CD8-positive, alpha-beta memory T cell (primary cell): ENCODE results near the gene OR6J1. TPM values are rescaled to one million over a fixed set of nuclear protein-coding genes. Genes with fewer than 3 reads are reported as not detected.
"Not testable (repeated sequence)": the region's sequence is repeated elsewhere in the genome, so short reads cannot be mapped to it uniquely, and the experiment has no call there.

Experiments used
- CTCF ChIA-PET: fragments of 350-600 bp; sonication (Branson Sonifier 250); formaldehyde crosslinking; loops from one replicate; lab custom pipeline; 2021; ENCODE audit warnings: antibody characterized with exemption; lab: Charles Lee
- POLR2A ChIA-PET: fragments of 350-600 bp; sonication (Branson Sonifier 250); formaldehyde crosslinking; loops from one replicate; lab custom pipeline; 2021; ENCODE audit warnings: antibody characterized with exemption; lab: Charles Lee
- DNase-seq, 5 donors: peaks; one replicate each; pipeline versions ENCODE4 v3.0.0 to v3.0.0-alpha.2; 2020 to 2022; ENCODE audit warnings: mixed read lengths in 1 of 5
- H3K27ac ChIP-seq: one replicate; pipeline ENCODE4 v1.7.0; 2013; ENCODE audit warnings: low read depth, mild to moderate bottlenecking, low read length, moderate library complexity
- H3K27me3 ChIP-seq: 2 replicates; pipeline ENCODE4 v1.7.0; 2013; ENCODE audit warnings: low read length, mild to moderate bottlenecking; ENCODE audit not compliant: insufficient read depth, poor library complexity, severe bottlenecking
- H3K36me3 ChIP-seq: 2 replicates; pipeline ENCODE4 v1.7.0; 2013; ENCODE audit warnings: mild to moderate bottlenecking, low read length, moderate library complexity; ENCODE audit not compliant: insufficient read depth
- H3K4me1 ChIP-seq: 2 replicates; pipeline ENCODE4 v1.7.0; 2013; ENCODE audit warnings: mild to moderate bottlenecking, low read length, moderate library complexity; ENCODE audit not compliant: insufficient read depth
- H3K4me3 ChIP-seq: 2 replicates; pipeline ENCODE4 v1.7.0; 2013; ENCODE audit warnings: mild to moderate bottlenecking, low read length
- H3K9me3 ChIP-seq: 2 replicates; pipeline ENCODE4 v1.7.0; 2013; ENCODE audit warnings: mild to moderate bottlenecking, low read length
- H3K27ac Mint-ChIP-seq, 8 donors: one replicate each; pipeline ENCODE4 v1.8.0; 2020 to 2021; ENCODE audit warnings: mixed read lengths in 8 of 8, mild to moderate bottlenecking in 6 of 8, inconsistent platforms in 3 of 8, moderate library complexity in 3 of 8
- H3K27me3 Mint-ChIP-seq, 2 donors: one replicate each; pipeline ENCODE4 v1.8.0; 2020 to 2021; ENCODE audit warnings: mixed read lengths in 2 of 2, mild to moderate bottlenecking in 1 of 2, moderate library complexity in 1 of 2
- H3K36me3 Mint-ChIP-seq, 3 donors: one replicate each; pipeline ENCODE4 v1.8.0; 2020 to 2021; ENCODE audit warnings: mixed read lengths in 3 of 3, inconsistent platforms in 1 of 3, mild to moderate bottlenecking in 1 of 3
- H3K4me1 Mint-ChIP-seq, 3 donors: one replicate each; pipeline ENCODE4 v1.8.0; 2020 to 2021; ENCODE audit warnings: mixed read lengths in 3 of 3, inconsistent platforms in 1 of 3, mild to moderate bottlenecking in 1 of 3
- H3K4me3 Mint-ChIP-seq, 7 donors: one replicate each; pipeline ENCODE4 v1.8.0; 2020 to 2021; ENCODE audit warnings: mixed read lengths in 7 of 7, mild to moderate bottlenecking in 6 of 7, moderate library complexity in 4 of 7, inconsistent platforms in 2 of 7
- H3K9me3 Mint-ChIP-seq, 5 donors: one replicate each; pipeline ENCODE4 v1.8.0; 2020 to 2022; ENCODE audit warnings: mixed read lengths in 5 of 5, mild to moderate bottlenecking in 3 of 5, moderate library complexity in 2 of 5, inconsistent platforms in 1 of 5
- polyA plus RNA-seq: library from polyadenylated mRNA; unstranded; fragments of 300-500 nt; fragmentation: Illumina TruSeq; gene quantifications from one replicate; pipeline ENCODE4 v1.2.3, GENCODE V29; 2021
- total RNA-seq, 2 experiments: library from RNA; stranded (reverse); gene quantifications; one replicate each; pipeline ENCODE4 v1.2.3, GENCODE V29; 2021

The OR6J1 gene
- total and polyA plus RNA-seq, 3 experiments from 2014 or later = not detected

GRCh38 chr14:22678221-22678620 lies 34.1 kb upstream of the OR6J1 start:
- Mint-ChIP-seq H3K4me1 (no peaks in the 10 kb centered on the region), H3K4me3 (no peak overlapping the region), H3K27me3 (peaks cover 35 to 41% of the 10 kb centered on the region in 2 donors), H3K27ac (no peak overlapping the region), H3K9me3 (peaks cover 0 to 1% (median 0%) of the 10 kb centered on the region in 5 donors), H3K36me3 (peaks cover 0 to 6% (median 0%) of the 10 kb centered on the region in 3 donors)
- H3K27me3 ChIP-seq = no peaks in the 10 kb centered on the region
- H3K36me3 ChIP-seq = no peaks in the 10 kb centered on the region
- CTCF ChIA-PET = no interaction called here
- H3K4me1 ChIP-seq = no peaks in the 10 kb centered on the region
- no peak for DNase-seq
- no peak overlapping the region for H3K27ac ChIP-seq
- H3K4me3 ChIP-seq = no peak overlapping the region
- no peaks in the 10 kb centered on the region for H3K9me3 ChIP-seq
- POLR2A ChIA-PET = no interaction called here

- H3K4me1 Mint-ChIP-seq, H3K4me1 ChIP-seq, H3K27ac ChIP-seq, H3K4me3 ChIP-seq, H3K36me3 Mint-ChIP-seq, H3K27me3 ChIP-seq, CTCF ChIA-PET, POLR2A ChIA-PET, H3K9me3 ChIP-seq, H3K4me3 Mint-ChIP-seq, H3K27ac Mint-ChIP-seq, DNase-seq, H3K36me3 ChIP-seq, H3K9me3 Mint-ChIP-seq: not testable (repeated sequence)
- peaks cover 28 to 34% of the 10 kb centered on the region in 2 donors for H3K27me3 Mint-ChIP-seq
Measured at GRCh38 chr14:22677551-22677950, 33.4 kb upstream of the OR6J1 start.

GRCh38 chr14:22671622-22672021 lies 27.5 kb upstream of the OR6J1 start:
- ChIA-PET POLR2A (no interaction called here), CTCF (no interaction called here)
- H3K36me3 ChIP-seq = no peaks in the 10 kb centered on the region
- Mint-ChIP-seq H3K4me1 (no peaks in the 10 kb centered on the region), H3K27ac (no peak overlapping the region), H3K27me3 (peaks cover 4 to 7% of the 10 kb centered on the region in 2 donors), H3K36me3 (peaks cover 0 to 7% (median 0%) of the 10 kb centered on the region in 3 donors), H3K4me3 (no peak overlapping the region), H3K9me3 (peaks cover 0 to 5% (median 0%) of the 10 kb centered on the region in 5 donors)
- H3K4me3 ChIP-seq = no peak overlapping the region
- DNase-seq = no peak
- H3K4me1 ChIP-seq = no peaks in the 10 kb centered on the region
- H3K27ac ChIP-seq = no peak overlapping the region
- no peaks in the 10 kb centered on the region for H3K27me3 ChIP-seq
- no peaks in the 10 kb centered on the region for H3K9me3 ChIP-seq

- Mint-ChIP-seq H3K36me3 (peaks cover 0 to 7% (median 0%) of the 10 kb centered on the region in 3 donors), H3K27ac (no peak overlapping the region), H3K4me3 (no peak overlapping the region), H3K4me1 (no peaks in the 10 kb centered on the region), H3K27me3 (peaks cover 0 to 3% of the 10 kb centered on the region in 2 donors), H3K9me3 (peaks cover 0 to 5% (median 0%) of the 10 kb centered on the region in 5 donors)
- H3K4me1 ChIP-seq = no peaks in the 10 kb centered on the region
- H3K4me3 ChIP-seq = no peak overlapping the region
- no peaks in the 10 kb centered on the region for H3K27me3 ChIP-seq
- CTCF ChIA-PET = no interaction called here
- POLR2A ChIA-PET = no interaction called here
- H3K27ac ChIP-seq = no peak overlapping the region
- no peaks in the 10 kb centered on the region for H3K36me3 ChIP-seq
- no peak for DNase-seq
- no peaks in the 10 kb centered on the region for H3K9me3 ChIP-seq
Measured at GRCh38 chr14:22668863-22669262, 24.7 kb upstream of the OR6J1 start.

GRCh38 chr14:22668417-22668816 lies 24.3 kb upstream of the OR6J1 start:
- Mint-ChIP-seq H3K4me1 (no peaks in the 10 kb centered on the region), H3K4me3 (no peak overlapping the region), H3K9me3 (peaks cover 0 to 5% (median 0%) of the 10 kb centered on the region in 5 donors), H3K27me3 (peaks cover 0 to 3% of the 10 kb centered on the region in 2 donors), H3K27ac (no peak overlapping the region), H3K36me3 (peaks cover 0 to 7% (median 0%) of the 10 kb centered on the region in 3 donors)
- Histone ChIP-seq H3K27me3 (no peaks in the 10 kb centered on the region), H3K27ac (no peak overlapping the region), H3K4me3 (no peak overlapping the region), H3K4me1 (no peaks in the 10 kb centered on the region), H3K9me3 (no peaks in the 10 kb centered on the region), H3K36me3 (no peaks in the 10 kb centered on the region)
- ChIA-PET POLR2A (no interaction called here), CTCF (no interaction called here)
- DNase-seq = no peak

- Mint-ChIP-seq H3K4me3 (no peak overlapping the region), H3K27me3 (peaks cover 0 to 3% of the 10 kb centered on the region in 2 donors), H3K9me3 (peaks cover 0 to 4% (median 0%) of the 10 kb centered on the region in 5 donors), H3K36me3 (peaks cover 0 to 7% (median 0%) of the 10 kb centered on the region in 3 donors), H3K27ac (no peak overlapping the region), H3K4me1 (no peaks in the 10 kb centered on the region)
- Histone ChIP-seq H3K4me1 (no peaks in the 10 kb centered on the region), H3K27ac (no peak overlapping the region), H3K27me3 (no peaks in the 10 kb centered on the region), H3K36me3 (no peaks in the 10 kb centered on the region), H3K9me3 (no peaks in the 10 kb centered on the region), H3K4me3 (no peak overlapping the region)
- no peak for DNase-seq
- CTCF ChIA-PET = no interaction called here
- POLR2A ChIA-PET = no interaction called here
Measured at GRCh38 chr14:22667881-22668280, 23.7 kb upstream of the OR6J1 start.

- Mint-ChIP-seq H3K9me3 (no peaks in the 10 kb centered on the region), H3K36me3 (no peaks in the 10 kb centered on the region), H3K4me3 (no peak overlapping the region), H3K27me3 (peaks cover 0 to 3% of the 10 kb centered on the region in 2 donors), H3K4me1 (no peaks in the 10 kb centered on the region), H3K27ac (no peak overlapping the region)
- H3K36me3 ChIP-seq = no peaks in the 10 kb centered on the region
- POLR2A ChIA-PET = no interaction called here
- no peaks in the 10 kb centered on the region for H3K27me3 ChIP-seq
- no peak overlapping the region for H3K4me3 ChIP-seq
- DNase-seq = no peak
- H3K27ac ChIP-seq = no peak overlapping the region
- H3K9me3 ChIP-seq = no peaks in the 10 kb centered on the region
- CTCF ChIA-PET = no interaction called here
- no peaks in the 10 kb centered on the region for H3K4me1 ChIP-seq
Measured at GRCh38 chr14:22666203-22666893, 22.2 kb upstream of the OR6J1 start.

- no peaks in the 10 kb centered on the region for H3K9me3 ChIP-seq
- Mint-ChIP-seq H3K27ac (no peak overlapping the region), H3K9me3 (no peaks in the 10 kb centered on the region), H3K27me3 (peaks cover 0 to 3% of the 10 kb centered on the region in 2 donors), H3K4me3 (no peak overlapping the region), H3K36me3 (no peaks in the 10 kb centered on the region), H3K4me1 (no peaks in the 10 kb centered on the region)
- no peaks in the 10 kb centered on the region for H3K4me1 ChIP-seq
- POLR2A ChIA-PET = no interaction called here
- no peak for DNase-seq
- no peak overlapping the region for H3K4me3 ChIP-seq
- no peaks in the 10 kb centered on the region for H3K36me3 ChIP-seq
- no peak overlapping the region for H3K27ac ChIP-seq
- no peaks in the 10 kb centered on the region for H3K27me3 ChIP-seq
- CTCF ChIA-PET = no interaction called here
Measured at GRCh38 chr14:22664261-22664660, 20.1 kb upstream of the OR6J1 start.
